Measurements from ENCODE around the gene OR52I2.

DNA sequence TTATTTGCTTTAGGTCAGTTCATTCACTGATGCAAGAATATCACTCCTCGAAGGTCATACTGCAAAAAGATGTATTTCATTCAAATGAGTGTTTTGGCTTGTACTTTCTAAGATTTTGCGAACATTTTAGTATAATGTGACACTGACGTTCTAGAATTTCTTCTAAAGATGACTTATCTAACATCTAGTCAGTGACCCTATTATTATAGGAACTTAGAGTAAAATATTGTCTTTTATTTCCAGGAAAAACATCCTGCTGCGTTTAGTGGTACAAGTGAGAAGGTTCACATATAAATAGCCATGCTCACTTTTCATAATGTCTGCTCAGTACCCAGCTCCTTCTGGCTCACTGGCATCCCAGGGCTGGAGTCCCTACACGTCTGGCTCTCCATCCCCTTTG, 36.7 kb upstream of the OR52I2 start, which contains the start of gene OR52M1:
- TF ChIP-seq, protein P1, sequence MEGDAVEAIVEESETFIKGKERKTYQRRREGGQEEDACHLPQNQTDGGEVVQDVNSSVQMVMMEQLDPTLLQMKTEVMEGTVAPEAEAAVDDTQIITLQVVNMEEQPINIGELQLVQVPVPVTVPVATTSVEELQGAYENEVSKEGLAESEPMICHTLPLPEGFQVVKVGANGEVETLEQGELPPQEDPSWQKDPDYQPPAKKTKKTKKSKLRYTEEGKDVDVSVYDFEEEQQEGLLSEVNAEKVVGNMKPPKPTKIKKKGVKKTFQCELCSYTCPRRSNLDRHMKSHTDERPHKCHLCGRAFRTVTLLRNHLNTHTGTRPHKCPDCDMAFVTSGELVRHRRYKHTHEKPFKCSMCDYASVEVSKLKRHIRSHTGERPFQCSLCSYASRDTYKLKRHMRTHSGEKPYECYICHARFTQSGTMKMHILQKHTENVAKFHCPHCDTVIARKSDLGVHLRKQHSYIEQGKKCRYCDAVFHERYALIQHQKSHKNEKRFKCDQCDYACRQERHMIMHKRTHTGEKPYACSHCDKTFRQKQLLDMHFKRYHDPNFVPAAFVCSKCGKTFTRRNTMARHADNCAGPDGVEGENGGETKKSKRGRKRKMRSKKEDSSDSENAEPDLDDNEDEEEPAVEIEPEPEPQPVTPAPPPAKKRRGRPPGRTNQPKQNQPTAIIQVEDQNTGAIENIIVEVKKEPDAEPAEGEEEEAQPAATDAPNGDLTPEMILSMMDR (IDR thresholded peaks at IDR 0.05) = no peak
- TF ChIP-seq EZH2phosphoT487 (IDR thresholded peaks at IDR 0.05) = no peak

Data from neural progenitor cell (in vitro differentiated cells).